H9 (cell line): ENCODE measurements around the gene LRRK1. TPM values are rescaled to one million over a fixed set of nuclear protein-coding genes. Genes with fewer than 3 reads are reported as not detected.

ENCODE experiments used
- DNase-seq: peaks from one replicate; pipeline ENCODE4 v3.0.0-alpha.2; 2017
- H2AFZ ChIP-seq: one replicate; pipeline ENCODE4 v1.6.1; 2013; ENCODE audit warnings: mild to moderate bottlenecking, low read length, control low read depth, moderate library complexity
- H2AK5ac ChIP-seq: 2 replicates; pipeline ENCODE4 v1.6.1; 2013; ENCODE audit warnings: low read length, control low read depth, mixed read lengths; ENCODE audit not compliant: insufficient read length
- H2BK120ac ChIP-seq: one replicate; pipeline ENCODE4 v1.6.1; 2013; ENCODE audit warnings: low read depth, mild to moderate bottlenecking, low read length, control low read depth, inconsistent platforms; ENCODE audit not compliant: poor library complexity, severe bottlenecking
- H2BK12ac ChIP-seq: 2 replicates; pipeline ENCODE4 v1.6.1; 2013; ENCODE audit warnings: low read length, control low read depth, mixed read lengths, low read depth; ENCODE audit not compliant: insufficient read length
- H2BK15ac ChIP-seq: 2 replicates; pipeline ENCODE4 v1.6.1; 2013; ENCODE audit warnings: low read depth, low read length, control low read depth
- H2BK20ac ChIP-seq: one replicate; pipeline ENCODE4 v1.6.1; 2013; ENCODE audit warnings: low read depth, mild to moderate bottlenecking, low read length, control low read depth, inconsistent platforms; ENCODE audit not compliant: poor library complexity, severe bottlenecking
- H2BK5ac ChIP-seq: 2 replicates; pipeline ENCODE4 v1.6.1; 2013; ENCODE audit warnings: low read length, control low read depth, mixed read lengths; ENCODE audit not compliant: insufficient read length
- H3K14ac ChIP-seq: 2 replicates; pipeline ENCODE4 v1.6.1; 2013; ENCODE audit warnings: low read length, control low read depth; ENCODE audit not compliant: insufficient read depth
- H3K18ac ChIP-seq: 2 replicates; pipeline ENCODE4 v1.6.1; 2013; ENCODE audit warnings: low read depth, mild to moderate bottlenecking, mixed read lengths, low read length, control low read depth; ENCODE audit not compliant: insufficient read length
- H3K23ac ChIP-seq: 2 replicates; pipeline ENCODE4 v1.6.1; 2013; ENCODE audit warnings: low read length, control low read depth, mixed read lengths, low read depth; ENCODE audit not compliant: insufficient read length
- H3K23me2 ChIP-seq: 2 replicates; pipeline ENCODE4 v1.6.1; 2013; ENCODE audit warnings: low read depth, mild to moderate bottlenecking, mixed read lengths, low read length, control low read depth; ENCODE audit not compliant: insufficient read length, poor library complexity, severe bottlenecking
- H3K27ac ChIP-seq: 2 replicates; pipeline ENCODE4 v1.5.1; 2013; ENCODE audit warnings: low read length, control low read depth, mixed read lengths, low read depth; ENCODE audit not compliant: insufficient read length
- H3K27me3 ChIP-seq: 2 replicates; pipeline ENCODE4 v1.6.1; 2013; ENCODE audit warnings: low read length, control low read depth, inconsistent platforms; ENCODE audit not compliant: insufficient read depth
- H3K4ac ChIP-seq: 2 replicates; pipeline ENCODE4 v1.6.1; 2013; ENCODE audit warnings: low read depth, mild to moderate bottlenecking, control low read depth, inconsistent platforms, low read length, moderate library complexity
- H3K4me1 ChIP-seq: 2 replicates; pipeline ENCODE4 v1.6.1; 2013; ENCODE audit warnings: low read length, control low read depth, inconsistent platforms; ENCODE audit not compliant: insufficient read depth
- H3K4me2 ChIP-seq: 2 replicates; pipeline ENCODE4 v1.6.1; 2013; ENCODE audit warnings: low read length, control low read depth, mixed read lengths; ENCODE audit not compliant: insufficient read length, insufficient read depth
- H3K56ac ChIP-seq: 2 replicates; pipeline ENCODE4 v1.6.1; 2013; ENCODE audit warnings: low read depth, mild to moderate bottlenecking, mixed read lengths, low read length, control low read depth; ENCODE audit not compliant: insufficient read length
- H3K79me1 ChIP-seq: 2 replicates; pipeline ENCODE4 v1.6.1; 2013; ENCODE audit warnings: low read depth, mild to moderate bottlenecking, moderate library complexity, low read length, control low read depth, inconsistent platforms; ENCODE audit not compliant: insufficient read depth, poor library complexity, severe bottlenecking
- H3K79me2 ChIP-seq: 2 replicates; pipeline ENCODE4 v1.6.1; 2013; ENCODE audit warnings: low read length, control low read depth, inconsistent platforms; ENCODE audit not compliant: insufficient read depth
- H3K9ac ChIP-seq: 2 replicates; pipeline ENCODE4 v1.6.1; 2013; ENCODE audit warnings: low read length, control low read depth, mixed read lengths; ENCODE audit not compliant: insufficient read length; ENCODE audit errors: extremely low read depth
- H3K9me3 ChIP-seq: one replicate; pipeline ENCODE4 v1.6.1; 2013; ENCODE audit warnings: low read depth, low read length, inconsistent platforms; ENCODE audit not compliant: control insufficient read depth
- H3T11ph ChIP-seq: one replicate; pipeline ENCODE4 v1.6.1; 2013; ENCODE audit warnings: mild to moderate bottlenecking, low read length, control low read depth, inconsistent platforms
- H4K20me1 ChIP-seq: one replicate; pipeline ENCODE4 v1.6.1; 2013; ENCODE audit not compliant: control insufficient read depth, insufficient read length, insufficient read depth
- H4K5ac ChIP-seq: 2 replicates; pipeline ENCODE4 v1.6.1; 2013; ENCODE audit warnings: low read depth, mild to moderate bottlenecking, mixed read lengths, low read length, control low read depth; ENCODE audit not compliant: insufficient read length
- H4K8ac ChIP-seq: replicated peaks from 2 replicates; pipeline ENCODE4 v1.6.1; 2013; ENCODE audit warnings: low read length, control low read depth, mixed read lengths, low read depth; ENCODE audit not compliant: insufficient read length
- H4K91ac ChIP-seq: 2 replicates; pipeline ENCODE4 v1.6.1; 2013; ENCODE audit warnings: low read depth, mild to moderate bottlenecking, moderate library complexity, mixed read lengths, low read length, control low read depth; ENCODE audit not compliant: insufficient read length
- H3K27ac Mint-ChIP-seq, 3 experiments: 2 replicates in 2 of 3; 3 replicates in 1 of 3; pipeline ENCODE4 v1.8.0; 2020 to 2021; ENCODE audit warnings: mixed read lengths in 3 of 3, mild to moderate bottlenecking in 1 of 3, moderate library complexity in 1 of 3
- H3K27me3 Mint-ChIP-seq: 2 replicates; pipeline ENCODE4 v1.8.0; 2021; ENCODE audit warnings: low read depth, mild to moderate bottlenecking, moderate library complexity, mixed read lengths
- H3K36me3 Mint-ChIP-seq, 3 experiments: 2 replicates in 2 of 3; 3 replicates in 1 of 3; pipeline ENCODE4 v1.8.0; 2020 to 2021; ENCODE audit warnings: low read depth in 3 of 3, mixed read lengths in 3 of 3; ENCODE audit not compliant: insufficient read depth in 1 of 3
- H3K4me1 Mint-ChIP-seq, 2 experiments: 2 replicates each; pipeline ENCODE4 v1.8.0; 2020; ENCODE audit warnings: mixed read lengths in 2 of 2
- H3K4me3 Mint-ChIP-seq, 2 experiments: 2 replicates in 1 of 2; 3 replicates in 1 of 2; pipeline ENCODE4 v1.8.0; 2020 to 2021; ENCODE audit warnings: mild to moderate bottlenecking in 2 of 2, mixed read lengths in 2 of 2, moderate library complexity in 1 of 2
- H3K9me3 Mint-ChIP-seq, 2 experiments: 2 replicates in 1 of 2; 3 replicates in 1 of 2; pipeline ENCODE4 v1.8.0; 2020; ENCODE audit warnings: mild to moderate bottlenecking in 2 of 2, mixed read lengths in 2 of 2, moderate library complexity in 1 of 2
- WGBS: extraction: QIAGEN DNeasy Blood & Tissue Kit; methylation state at CpG from one replicate; pipeline ENCODE4 v1.1.7; 2013; ENCODE audit warnings: missing lambda C conversion rate, low lambda C conversion rate, mixed read lengths; ENCODE audit not compliant: insufficient read length; ENCODE audit errors: extremely low coverage; 5-methylcytosine and 5-hydroxymethylcytosine counted together
- total RNA-seq: library from RNA; stranded (reverse); gene quantifications from 2 replicates; pipeline ENCODE4 v1.2.1, GENCODE V29; 2021
- TF ChIP-seq, protein P1 (sequence below): fragments of 200-600 bp; sonication (generic); conservative IDR thresholded peaks from 3 replicates; pipeline ENCODE4 v1.8.0; 2021; ENCODE audit warnings: antibody characterized with exemption, mild to moderate bottlenecking

LRRK1 gene
- total RNA-seq, 1 experiment from 2014 or later = 4.0 TPM

DNA sequence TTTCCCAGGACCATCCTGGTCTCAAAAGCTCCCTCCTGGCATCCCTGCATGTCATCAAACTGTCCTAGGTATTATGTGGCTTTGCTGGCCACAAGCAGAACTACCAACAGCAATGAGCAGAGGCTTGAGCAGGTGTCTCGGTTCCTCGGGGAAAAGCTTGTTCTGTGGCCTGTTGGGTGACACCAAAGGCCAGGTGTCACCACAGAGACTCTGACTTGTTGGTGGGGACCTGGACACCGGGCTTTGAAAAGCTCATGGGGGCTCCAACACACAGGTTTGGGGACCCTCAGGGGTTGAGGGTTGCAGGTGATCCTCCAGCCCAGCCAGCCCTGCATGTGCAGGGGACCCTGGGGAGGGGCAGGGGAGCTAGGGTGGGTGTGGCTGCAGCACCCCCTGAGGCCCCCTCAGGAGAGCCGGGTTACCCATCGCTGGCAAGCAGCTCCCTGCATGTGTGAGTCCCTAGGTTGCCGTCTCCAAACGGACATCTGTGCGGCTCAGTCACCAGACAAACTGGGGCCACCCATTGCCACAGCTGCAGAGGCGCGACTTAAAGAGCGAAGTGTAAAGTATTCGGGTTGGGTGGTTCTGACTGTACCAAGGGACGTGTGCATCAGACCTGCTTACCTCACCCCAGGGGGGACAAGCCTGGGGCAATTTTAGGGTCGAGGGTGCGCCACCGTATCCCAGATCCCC, 192.6 kb downstream of the LRRK1 start:
- H4K91ac ChIP-seq = no peak overlapping the region
- no peak overlapping the region for H2BK20ac ChIP-seq
- no peaks in the 10 kb centered on the region for H3K4me1 ChIP-seq
- no peak overlapping the region for H4K8ac ChIP-seq
- no peak overlapping the region for H2BK120ac ChIP-seq
- no peak overlapping the region for H3K4ac ChIP-seq
- no peak overlapping the region for H2BK5ac ChIP-seq
- no peak overlapping the region for H3K4me2 ChIP-seq
- no peak overlapping the region for H2AK5ac ChIP-seq
- no peak overlapping the region for H4K5ac ChIP-seq
- H3K27ac ChIP-seq = no peak overlapping the region
- H3K23ac ChIP-seq = no peak overlapping the region
- TF ChIP-seq, protein P1, sequence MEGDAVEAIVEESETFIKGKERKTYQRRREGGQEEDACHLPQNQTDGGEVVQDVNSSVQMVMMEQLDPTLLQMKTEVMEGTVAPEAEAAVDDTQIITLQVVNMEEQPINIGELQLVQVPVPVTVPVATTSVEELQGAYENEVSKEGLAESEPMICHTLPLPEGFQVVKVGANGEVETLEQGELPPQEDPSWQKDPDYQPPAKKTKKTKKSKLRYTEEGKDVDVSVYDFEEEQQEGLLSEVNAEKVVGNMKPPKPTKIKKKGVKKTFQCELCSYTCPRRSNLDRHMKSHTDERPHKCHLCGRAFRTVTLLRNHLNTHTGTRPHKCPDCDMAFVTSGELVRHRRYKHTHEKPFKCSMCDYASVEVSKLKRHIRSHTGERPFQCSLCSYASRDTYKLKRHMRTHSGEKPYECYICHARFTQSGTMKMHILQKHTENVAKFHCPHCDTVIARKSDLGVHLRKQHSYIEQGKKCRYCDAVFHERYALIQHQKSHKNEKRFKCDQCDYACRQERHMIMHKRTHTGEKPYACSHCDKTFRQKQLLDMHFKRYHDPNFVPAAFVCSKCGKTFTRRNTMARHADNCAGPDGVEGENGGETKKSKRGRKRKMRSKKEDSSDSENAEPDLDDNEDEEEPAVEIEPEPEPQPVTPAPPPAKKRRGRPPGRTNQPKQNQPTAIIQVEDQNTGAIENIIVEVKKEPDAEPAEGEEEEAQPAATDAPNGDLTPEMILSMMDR = no peak
- no peaks in the 10 kb centered on the region for H3K23me2 ChIP-seq
- no peak overlapping the region for H2AFZ ChIP-seq
- H3K27me3 ChIP-seq = no peaks in the 10 kb centered on the region
- no peaks in the 10 kb centered on the region; the same call in 1 of the 2 replicates for H3K27me3 Mint-ChIP-seq
- no peak overlapping the region for H3K56ac ChIP-seq
- H3K14ac ChIP-seq = no peak overlapping the region; the same call in 1 of the 2 replicates
- H3K79me1 ChIP-seq = no peaks in the 10 kb centered on the region
- no peak overlapping the region for H2BK12ac ChIP-seq
- DNase-seq = no peak
- H3K18ac ChIP-seq = no peak overlapping the region
- no peak overlapping the region for H3T11ph ChIP-seq
- no peak overlapping the region for H2BK15ac ChIP-seq
- H3K79me2 ChIP-seq = no peaks in the 10 kb centered on the region
- no peaks in the 10 kb centered on the region for H4K20me1 ChIP-seq
- H3K4me1 Mint-ChIP-seq = peaks cover 8 to 14% of the 10 kb centered on the region in 2 experiments
- H3K36me3 Mint-ChIP-seq = no peaks in the 10 kb centered on the region
- no peak overlapping the region for H3K4me3 Mint-ChIP-seq
- no CpG with 5 or more reads among the region's 16 CpGs for WGBS
- H3K9ac ChIP-seq = no peak overlapping the region
- H3K9me3 ChIP-seq = no peaks in the 10 kb centered on the region
- peak overlapping the region; percentile 12 to 90 (median 28); a peak in 4 of 7 replicates for H3K27ac Mint-ChIP-seq
- H3K9me3 Mint-ChIP-seq = peaks cover 2 to 3% of the 10 kb centered on the region in 2 experiments; a peak in 2 of 5 replicates
